CD4-positive, alpha-beta T cell treated with Interleukin-4 for 4 hours (primary cell): ENCODE data around the gene RIT1.
A peak's percentile ranks its signal among the peaks of the same experiment; 100 is the strongest.

Experiments
- DNase-seq: peaks from one replicate; pipeline ENCODE4 v3.0.0-alpha.2; 2020

Gene RIT1

DNA sequence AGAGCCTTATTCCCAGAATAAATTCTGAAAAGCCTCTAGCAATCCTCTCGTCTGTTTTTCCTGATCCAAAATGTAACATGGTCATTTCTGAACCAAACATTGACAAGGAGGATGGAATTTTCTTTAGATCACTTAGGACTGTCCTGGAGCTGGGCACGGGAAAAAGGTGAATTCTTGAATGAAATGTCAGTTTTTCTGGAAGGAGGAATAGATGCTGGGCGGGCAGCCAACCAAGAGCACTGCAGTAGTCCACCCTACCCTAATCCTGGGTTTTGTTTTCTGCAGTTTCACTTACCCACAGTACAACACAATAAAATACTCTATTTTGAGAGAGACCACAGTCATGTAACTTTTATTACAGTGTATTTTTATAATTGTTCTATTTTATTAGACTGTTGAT lies 20.9 kb downstream of the RIT1 start:
- DNase-seq = no peak

DNA sequence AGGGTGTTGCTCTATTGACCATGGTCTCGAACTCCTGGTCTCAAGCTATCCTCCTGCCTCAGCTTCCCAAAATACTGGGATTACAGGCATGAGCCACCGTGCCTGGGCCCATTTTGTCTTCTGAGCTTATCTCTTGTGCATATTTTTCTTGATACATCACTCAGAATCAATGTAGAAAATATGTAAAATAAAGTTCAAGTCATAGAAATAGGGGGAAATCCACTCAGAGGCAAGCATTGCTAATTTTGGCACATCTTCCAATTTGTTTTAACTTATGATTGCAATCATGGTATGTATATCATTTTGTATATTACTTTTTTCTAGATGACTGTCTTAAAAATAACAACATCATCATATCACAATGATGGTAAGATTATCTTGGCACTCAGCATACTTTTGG lies 21.6 kb downstream of the RIT1 start:
- DNase-seq = no peak

DNA sequence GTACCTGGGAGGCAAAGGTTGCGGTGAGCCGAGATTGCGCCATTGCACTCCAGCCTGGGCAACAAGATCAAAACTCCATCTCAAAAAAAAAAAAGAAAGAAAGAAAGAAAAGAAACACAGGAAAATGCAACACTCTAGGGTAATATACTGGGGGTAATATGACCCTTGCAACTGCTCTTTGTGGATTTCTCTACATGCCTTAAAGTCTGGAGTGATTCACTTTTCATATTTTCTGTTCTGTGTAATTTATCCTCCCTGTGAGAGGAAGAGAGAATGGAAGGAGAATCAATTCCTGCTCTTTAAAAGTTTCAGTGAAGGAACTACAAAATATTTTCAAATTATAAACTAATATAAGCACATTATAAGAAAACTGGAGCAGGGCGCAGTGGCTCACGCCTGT lies 22.7 kb downstream of the RIT1 start:
- DNase-seq = no peak

DNA sequence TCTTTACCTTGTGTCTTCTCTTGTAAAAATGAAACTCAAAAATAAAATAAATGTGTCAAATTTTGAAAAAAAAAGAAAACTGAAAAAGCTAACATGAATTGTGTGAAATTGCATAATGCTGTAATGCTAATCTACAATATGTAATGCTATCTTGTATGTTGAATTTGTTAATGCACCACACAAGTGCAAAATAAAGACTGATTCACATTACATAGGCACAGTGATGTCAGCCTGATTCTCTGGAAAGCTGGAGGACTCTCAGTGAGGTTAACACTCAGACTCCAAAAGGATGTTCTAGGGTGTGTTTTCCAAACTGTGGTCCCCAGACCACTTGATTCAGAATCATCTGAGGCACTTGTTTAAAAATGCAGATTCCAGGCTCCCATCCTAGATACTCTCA lies 26.2 kb downstream of the RIT1 start:
- DNase-seq = no peak

DNA sequence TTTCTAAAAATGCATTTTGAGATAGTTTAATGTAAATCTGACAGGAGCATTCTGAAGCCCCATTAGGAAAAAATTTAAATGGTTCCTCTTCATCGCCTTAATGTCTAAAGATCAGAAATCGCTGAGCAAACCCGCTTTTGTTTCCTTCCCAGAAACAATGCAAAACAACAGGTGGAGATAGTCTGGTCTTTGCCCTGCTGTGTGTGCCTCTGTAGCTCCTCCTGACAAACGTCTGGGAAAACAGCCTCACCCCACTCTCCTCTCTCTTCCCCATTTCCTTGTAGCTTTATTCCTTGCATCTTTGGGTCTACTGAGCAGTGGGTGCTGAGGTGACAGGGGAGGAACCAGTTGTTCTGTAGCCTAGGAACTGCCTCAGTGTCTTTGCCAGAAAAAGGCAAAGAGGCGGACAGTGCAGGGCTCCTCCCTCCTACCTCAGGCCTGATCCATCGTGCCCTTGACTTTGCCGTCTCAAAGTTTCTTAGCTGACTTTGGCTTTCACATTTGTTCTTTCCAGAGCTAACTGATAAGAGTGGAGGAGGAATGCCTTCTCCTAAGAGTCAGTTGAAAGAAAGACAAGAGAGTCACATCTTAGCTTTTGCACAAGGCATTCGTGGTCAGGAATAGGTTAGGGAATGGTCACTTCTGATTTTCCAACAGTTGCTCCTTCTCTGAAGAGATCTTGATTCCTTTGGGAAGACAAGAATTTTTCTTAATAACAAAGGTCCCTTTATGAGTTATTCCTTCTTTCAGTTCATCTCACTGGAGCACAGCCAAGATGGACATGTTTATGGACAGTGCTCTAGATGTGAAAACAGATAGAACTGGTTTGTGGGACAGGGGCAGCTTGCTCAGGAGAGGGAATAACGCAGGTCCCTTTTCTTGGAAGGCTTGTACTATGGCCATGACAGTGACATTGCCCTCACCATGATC lies 26.9 kb downstream of the RIT1 start:
- DNase-seq = no peak

DNA sequence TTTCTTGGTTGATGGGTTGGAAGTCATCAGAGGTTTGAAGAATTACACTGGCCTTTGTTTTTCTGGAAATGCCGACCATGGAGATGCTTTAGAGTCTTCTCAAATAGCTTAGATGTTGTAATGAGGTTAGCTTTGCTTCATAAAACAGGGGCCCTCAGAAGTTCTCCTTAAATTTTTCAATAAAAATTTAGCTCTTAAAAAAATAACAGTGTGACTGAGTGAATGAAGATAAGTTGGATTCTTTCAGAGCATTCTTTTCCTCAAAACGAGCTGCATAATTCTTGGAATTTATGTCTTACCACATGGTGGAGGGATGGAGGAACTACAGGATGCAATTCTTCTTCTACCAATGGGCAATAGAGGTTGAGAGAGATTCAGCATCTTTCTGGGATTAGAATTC lies 28.4 kb downstream of the RIT1 start:
- no peak for DNase-seq

DNA sequence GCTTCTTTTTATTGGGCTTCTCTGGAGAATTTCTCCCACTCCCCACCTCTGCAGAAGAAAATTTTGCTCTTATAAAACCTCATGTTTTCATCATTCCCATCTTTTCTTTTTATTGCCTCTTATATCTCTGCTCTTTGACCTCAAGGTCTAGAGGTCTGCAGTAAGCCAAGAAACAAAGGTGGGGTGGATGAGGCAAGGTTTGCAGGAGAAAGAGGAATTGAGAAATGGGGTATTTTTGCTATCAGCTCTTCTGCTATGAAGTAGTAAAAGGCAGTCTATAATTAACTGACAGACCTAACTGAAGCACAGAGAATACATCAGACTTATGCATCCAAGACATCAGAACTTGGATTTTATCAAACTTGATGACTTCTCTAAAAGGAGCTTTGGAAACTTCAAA lies 28.9 kb downstream of the RIT1 start:
- DNase-seq = no peak

DNA sequence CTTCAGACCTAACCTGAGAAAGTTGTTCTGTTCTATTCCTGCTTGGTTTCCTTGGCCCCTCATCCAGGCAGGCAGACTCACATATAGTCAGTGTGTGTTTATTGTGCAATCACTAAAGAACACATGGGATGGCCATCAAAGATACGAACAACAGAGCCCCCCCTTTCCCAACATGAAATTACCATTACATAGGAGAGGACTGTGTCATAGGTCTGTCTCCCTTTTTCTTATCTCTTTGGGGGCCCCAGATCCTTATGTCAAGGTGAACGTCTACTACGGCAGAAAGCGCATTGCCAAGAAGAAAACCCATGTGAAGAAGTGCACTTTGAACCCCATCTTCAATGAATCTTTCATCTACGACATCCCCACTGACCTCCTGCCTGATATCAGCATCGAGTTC lies 30.2 kb downstream of the RIT1 start:
- no peak for DNase-seq

DNA sequence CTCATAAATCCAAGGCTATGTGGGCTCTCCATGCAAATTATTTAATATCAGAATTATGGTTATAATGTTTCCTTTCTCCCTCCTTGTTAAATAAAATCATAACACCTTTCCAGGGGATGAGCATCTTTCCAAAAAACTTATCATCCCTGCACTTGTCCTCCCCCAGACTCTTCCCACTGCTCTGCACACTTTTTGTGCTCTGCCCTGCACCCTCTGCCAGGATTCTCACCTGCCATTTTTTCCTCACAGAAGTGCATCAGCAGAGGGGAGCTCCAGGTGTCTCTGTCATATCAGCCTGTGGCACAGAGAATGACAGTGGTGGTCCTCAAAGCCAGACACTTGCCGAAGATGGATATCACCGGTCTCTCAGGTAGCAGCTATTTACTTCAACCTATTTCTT lies 30.9 kb downstream of the RIT1 start:
- DNase-seq = no peak

DNA sequence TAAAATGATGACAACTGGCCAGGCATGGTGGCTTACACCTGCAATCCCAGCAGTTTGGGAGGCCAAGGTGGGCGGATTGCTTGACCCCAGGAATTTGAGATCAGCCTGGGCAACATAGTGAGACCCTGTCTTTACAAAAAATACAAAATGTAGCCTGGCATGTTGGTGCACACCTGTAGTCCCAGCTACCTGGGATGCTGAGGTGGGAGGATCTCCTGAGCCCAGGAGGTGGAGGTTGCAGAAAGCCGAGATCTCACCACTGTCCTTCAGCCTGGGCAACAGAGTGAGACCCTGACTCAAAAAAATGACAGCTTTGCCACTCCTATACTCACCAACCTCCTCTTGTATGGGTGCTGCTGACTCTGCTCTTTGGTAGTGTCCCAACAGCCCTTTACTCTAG lies 33.2 kb downstream of the RIT1 start:
- DNase-seq = no peak

DNA sequence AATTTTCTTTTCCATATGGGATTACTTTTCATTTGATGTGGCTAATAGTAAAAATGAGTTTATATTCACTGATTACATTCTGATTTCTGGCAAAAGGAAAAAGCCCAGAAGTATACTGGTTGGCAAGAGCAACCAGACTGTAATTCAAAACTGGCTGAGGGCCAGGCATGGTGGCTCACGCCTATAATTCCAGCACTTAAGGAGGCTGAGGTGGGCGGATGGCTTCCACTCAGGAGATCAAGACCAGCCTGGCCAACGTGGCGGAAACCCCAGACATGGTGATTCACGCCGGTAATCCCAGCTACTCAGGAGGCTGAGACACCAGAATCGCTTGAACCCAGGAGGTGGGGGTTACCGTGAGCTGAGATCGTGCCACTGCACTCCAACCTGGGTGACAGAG lies 37.3 kb downstream of the RIT1 start:
- DNase-seq = no peak

DNA sequence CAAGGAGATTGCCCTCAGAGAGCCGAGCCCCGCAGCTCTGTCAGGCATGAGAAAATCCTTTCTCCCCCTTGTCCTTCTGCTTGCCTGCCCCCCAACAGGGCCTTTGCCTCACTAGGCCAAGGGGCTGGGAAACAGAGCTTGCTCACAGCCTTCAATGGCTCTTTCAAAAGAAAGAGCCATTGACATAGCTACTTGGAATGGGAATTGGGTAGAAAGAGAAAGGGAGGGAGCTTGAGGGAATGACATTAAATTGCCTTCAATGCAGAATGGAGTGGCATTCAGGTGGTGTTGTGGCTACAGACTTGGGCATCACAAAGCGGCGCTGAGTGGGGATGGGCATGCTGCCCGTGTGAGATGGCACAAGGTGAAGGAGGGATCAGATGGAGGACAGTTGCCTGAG lies 38.6 kb downstream of the RIT1 start:
- DNase-seq = no peak

DNA sequence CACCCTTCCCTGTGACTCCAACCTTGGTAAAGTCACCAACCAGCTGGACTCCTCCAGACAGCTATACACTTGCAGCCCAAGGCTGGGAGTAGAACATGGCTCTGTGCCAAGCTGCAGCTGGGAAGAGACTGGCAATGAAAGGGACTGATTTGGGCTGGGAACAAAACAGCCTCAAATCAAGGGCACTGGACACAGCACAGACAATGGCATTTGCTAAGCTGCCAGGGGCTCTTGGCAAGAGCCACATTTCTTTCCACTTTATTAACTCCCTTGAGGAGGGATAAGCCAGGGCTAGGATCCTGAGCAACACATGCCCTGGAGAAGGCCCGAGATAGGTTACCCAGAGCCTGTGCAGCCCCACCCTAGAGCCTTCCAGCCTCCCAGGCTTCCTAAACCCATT lies 39.8 kb downstream of the RIT1 start:
- DNase-seq = no peak

DNA sequence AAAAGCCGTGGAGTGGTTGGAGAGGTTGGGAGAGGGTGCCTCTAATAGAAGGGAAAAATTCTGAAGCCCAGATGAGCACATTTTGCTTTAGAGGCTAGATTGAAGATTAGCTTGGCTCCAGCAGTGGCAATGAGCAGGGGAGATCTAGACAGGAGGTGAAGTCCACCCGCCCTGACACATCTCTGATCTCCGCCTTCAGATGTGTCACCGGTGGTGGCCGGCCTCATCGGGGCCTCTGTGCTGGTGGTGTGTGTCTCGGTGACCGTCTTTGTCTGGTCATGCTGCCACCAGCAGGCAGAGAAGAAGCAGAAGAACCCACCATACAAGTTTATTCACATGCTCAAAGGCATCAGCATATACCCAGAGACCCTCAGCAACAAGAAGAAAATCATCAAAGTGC lies 43.4 kb downstream of the RIT1 start:
- DNase-seq = no peak

DNA sequence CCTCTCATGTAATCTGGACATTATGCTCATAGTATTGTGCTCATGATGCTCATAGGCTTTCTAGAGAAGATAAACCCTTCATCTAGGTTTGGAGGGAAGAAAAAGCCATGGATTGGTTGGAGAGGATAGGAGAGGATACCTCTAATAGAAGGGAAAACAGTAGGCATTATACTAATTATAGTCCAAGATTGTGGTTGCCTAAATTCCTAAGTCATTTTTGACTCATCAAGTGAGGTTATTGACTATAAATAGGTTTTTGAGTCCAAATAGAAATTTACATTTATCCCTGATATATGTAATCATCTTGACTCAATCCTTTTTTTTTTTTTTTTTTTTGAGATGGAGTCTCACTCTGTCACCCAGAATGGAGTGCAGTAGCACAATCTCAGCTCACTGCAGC lies 46.8 kb downstream of the RIT1 start:
- no peak for DNase-seq

DNA sequence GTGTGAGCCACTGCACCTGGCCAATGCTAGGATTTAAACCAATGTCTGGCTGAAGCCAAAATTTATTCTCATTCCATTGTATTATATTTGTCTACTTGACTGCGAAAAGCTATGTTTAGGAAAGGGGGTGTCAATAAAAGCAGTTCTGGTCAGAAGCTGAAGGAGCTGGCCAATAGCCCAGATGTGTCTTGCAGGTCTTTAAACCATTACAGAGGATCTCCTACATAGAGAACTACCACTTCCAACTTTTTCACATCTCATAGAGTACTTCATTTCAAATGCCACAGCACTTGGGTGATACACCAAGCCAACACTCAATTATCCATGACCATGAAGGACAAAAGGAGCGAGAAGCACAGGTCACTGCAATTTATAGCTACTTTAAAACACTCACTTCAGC lies 49.3 kb downstream of the RIT1 start:
- no peak for DNase-seq

DNA sequence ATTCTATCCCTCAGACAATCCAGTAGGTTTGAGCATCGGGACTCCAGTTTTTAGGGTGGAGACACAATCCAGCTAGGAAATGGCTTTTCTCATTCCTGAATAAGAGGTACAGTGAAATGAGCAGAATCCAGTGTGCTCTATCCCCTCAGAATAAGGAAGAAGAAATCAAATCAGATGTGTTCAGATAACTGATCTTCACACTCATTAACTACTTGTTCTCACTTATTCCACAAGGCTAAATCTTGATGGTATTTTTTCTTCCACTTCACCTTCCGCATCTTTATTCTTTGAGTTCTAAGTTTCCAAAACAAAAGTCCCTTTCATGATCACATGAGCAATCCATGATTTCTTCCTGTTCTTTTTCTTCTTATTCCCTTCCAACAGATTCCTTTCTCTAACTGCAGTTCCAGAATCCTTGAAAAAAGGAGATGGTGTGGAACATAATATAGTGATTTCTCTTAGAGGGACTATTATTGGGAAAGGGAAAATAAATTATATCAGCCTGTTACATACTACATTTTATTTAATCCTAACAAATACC lies 50.1 kb downstream of the RIT1 start:
- no peak for DNase-seq

DNA sequence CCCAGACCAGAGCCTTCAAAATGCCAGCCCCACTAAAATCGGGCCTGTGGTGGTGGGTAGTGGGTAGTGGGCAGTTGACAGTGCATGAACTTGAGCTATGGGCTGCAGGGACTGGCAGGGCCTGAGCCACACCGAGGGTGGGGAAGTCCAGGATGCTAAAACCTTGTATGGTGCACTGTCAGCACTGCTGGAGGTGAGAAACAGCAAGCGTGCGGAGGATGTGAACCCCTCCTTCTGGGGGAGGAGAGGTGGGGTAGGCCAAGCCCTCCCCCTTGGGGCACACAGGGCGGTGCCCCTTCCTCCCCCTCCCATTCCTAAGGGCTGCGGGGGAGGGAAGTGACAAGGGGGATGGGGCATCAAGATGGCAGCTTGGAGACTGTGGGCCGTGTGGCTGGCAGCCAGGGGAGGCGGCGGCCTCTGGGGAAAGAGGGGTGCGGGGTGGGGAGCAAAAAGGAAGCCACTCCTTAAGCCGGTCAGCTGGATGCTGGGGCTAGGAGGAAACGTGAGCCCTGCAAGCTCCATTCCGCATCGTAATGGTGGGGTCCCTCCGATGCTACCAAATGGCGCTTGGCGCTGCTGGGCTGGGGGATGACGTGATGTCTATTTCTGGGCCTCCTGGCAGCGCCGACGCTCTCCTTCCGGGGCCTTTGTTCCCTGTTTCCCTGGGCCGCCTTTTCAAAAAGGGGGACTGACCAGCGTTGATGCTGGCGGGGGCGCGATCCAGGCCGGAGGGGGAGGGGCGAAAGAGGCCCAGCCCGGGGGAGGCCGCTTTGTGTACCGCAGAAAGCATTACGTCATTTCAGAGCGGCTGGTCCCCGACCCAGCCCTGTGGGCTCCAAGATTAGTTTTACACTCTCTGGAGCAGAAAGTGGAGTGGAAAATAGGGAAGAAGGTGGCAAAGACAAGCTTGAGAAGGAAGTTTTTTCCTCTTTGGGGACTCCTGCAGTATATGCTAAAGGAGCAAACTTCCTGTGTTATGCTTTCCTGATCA lies 51.0 kb downstream of the RIT1 start:
- DNase-seq = peak; percentile 86

DNA sequence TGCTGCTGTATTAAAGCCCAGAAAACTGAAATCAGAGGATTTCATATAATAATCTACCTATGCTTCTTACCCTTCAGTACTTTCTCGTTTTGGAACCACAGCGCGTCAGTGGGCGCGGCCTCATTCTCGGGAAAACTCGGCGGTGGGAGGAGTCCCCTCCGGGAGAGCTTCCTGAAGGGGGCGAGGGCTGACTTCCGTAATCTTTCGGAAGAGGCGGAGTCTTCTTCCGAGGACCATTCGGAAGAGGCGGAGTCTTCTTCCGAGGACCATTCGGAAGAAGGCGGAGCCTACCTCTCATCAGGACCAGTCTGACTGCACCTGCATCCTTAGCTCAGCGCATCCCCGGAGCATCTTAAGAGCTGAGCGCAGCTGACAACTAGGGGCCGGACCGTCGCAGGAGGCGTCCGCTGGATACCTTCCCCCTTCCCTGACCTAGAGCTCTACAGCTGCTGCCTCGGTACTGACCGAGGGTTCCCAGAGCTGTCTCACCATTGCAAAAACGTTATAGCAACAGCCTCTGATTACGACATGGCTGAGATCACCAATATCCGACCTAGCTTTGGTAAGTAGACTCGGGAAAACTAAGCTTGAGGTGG lies 51.8 kb downstream of the RIT1 start, which contains the start of gene SYT11:
TSS of gene SYT11 (plus strand) at position 334 of the 596 bp plus-strand sequence. CDS start at position 529, 195 bp downstream.
- DNase-seq = peak; percentile 95

DNA sequence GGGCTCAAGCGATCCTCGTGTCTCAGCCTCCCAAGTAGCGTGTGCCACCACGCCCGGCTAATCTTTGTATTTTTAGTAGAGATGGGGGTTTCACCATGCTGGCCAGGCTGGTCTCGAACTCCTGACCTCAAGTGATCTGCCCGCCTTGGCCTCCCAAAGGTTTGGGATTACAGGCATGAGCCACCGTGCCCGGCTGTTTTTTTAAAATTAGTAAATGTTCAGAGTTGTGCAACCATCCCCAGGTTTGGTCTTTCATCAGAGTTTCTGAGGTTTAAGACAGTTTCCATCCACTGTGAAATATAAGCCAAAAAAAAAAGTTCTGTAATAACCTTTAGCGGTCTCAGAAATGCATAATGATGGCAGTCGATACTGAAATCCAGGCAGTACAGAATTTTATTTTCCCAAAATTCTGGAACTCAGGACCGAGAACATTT lies 52.3 kb downstream of the RIT1 start:
- no peak for DNase-seq

DNA sequence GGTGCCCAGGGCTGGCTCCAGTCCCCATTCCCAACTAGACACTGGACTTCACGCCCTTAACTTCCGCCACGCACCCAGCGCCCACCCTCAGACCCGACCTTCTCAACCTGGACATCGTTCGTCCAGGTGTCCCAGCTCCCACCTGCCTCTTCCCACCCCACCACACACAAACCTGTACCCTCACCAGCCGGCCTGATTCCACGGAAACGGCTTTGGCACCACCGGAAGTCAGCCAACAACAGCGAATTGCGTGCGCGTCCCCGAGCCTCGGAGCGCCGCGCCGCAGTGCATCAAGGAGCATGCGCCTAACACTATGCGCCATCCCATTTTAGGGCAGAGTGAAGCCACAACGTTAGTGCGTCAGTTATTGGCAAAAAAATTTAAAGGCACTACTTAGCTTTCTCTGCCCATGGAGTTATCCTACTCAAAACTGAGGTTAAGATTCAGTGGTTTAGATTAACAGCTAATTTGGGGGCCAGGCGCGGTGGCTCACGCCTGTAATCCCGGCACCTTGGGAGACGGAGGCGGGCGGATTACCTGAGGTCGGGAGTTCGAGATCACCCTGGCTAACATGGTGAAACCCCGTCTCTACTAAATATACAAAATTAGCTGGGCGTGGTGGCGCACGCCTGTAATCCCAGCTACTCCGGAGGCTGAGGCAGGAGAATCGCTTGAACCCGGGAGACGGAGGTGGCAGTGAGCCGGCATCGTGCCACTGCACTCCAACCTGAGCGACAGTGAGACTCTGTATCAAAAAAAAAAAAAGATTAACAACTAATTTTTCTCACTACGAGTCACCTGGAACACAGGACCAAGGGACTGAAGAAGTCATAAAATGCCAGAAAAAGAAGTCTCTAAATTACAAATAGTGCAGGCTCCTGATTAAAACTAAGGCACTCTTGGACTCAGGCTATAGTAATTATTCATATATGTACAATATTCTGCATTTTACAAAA lies 53.9 kb downstream of the RIT1 start, which contains the start of gene GON4L:
TSS of gene GON4L (minus strand) at position 240 of the 956 bp plus-strand sequence. CDS start 3,434 bp downstream, outside the sequence.
- DNase-seq = peak; percentile 91
